HCT116 (cell line): ENCODE measurements around the gene TTC9B.

Experiments
- EZH2 ChIP-seq: fragments of 200-600 bp; sonication (generic); IDR thresholded peaks from 2 replicates; pipeline ENCODE4 v1.6.1; 2017; ENCODE audit warnings: antibody characterized with exemption, mixed run types
- POLR2A ChIP-seq: IDR thresholded peaks from 2 replicates; pipeline ENCODE4 v1.7.0; 2011; ENCODE audit warnings: borderline replicate concordance; ENCODE audit not compliant: insufficient read depth, insufficient read length; ENCODE audit errors: extremely low read depth
- ZNF274 ChIP-seq: fragments of 200-500 bp; sonication (Bioruptor generic); IDR thresholded peaks from 2 replicates; pipeline ENCODE4 v1.6.1; 2014; ENCODE audit warnings: mild to moderate bottlenecking, low read depth, low read length, inconsistent platforms

DNA sequence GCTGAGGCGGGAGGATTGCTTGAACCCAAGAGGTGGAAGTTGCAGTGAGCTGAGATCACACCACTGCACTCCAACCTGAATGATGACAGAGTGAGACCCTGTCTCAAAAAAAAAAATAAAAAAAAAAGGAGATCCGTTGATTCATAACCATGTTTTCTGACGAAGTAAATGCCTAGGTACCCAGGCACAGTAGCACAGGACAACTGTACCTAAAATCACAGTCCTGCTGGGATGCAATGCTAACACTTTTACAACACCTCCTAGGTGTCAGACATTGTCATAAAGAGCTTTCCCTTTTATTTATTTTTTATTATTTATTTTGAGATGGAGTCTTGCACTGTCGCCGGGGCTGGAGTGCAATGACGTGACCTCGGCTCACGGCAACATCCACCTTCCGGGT is 2.5 kb upstream of the TTC9B start:
- TF ChIP-seq ZNF274 (no peak), POLR2A (no peak), EZH2 (no peak)
